ENCODE measurements around the gene OR2AJ1. TPM values are rescaled to one million over a fixed set of nuclear protein-coding genes. Genes with fewer than 3 reads are reported as not detected.

The OR2AJ1 gene
- total RNA-seq, result under 1 TPM in 2 of 8 experiments, not detected in 6; 0.21 to 0.24 TPM

- Histone ChIP-seq H3K4me1 (replicated peaks in 1 of 2) (no peaks in the 10 kb centered on the region), H3K4me3 (no peak within 1 kb of the TSS), H3K27ac (no peak within 1 kb of the TSS)
- ATAC-seq (replicated peaks in 6 of 8), result no peak
- 0 to 100% (median 82%) methylated on average over 2 to 9 of the region's 9 CpGs; no CpG with 5 or more reads in 4 of the 10 experiments for WGBS, 10 experiments
- in situ Hi-C loops (cut with MboI; ENCODE audit: low pct_unique_long_range_greater_than_20kb in 2 of 9, low sequenced_read_pairs in 9 of 9, unreplicated experiment in 9 of 9), result no loop called here
Measured at GRCh38 chr1:247924868-247925267, at the start of gene OR2AJ1. Gene OR2AJ1 (plus strand): TSS chr1:247924889. CDS start chr1:247933769, 8,880 bp downstream.

GRCh38 chr1:247883346-247883745 is 41.3 kb upstream of the OR2AJ1 start:
- WGBS, 10 experiments, result 58 to 90% (median 79%) methylated on average over 2 to 8 of the region's 9 CpGs; no CpG with 5 or more reads in 4 of the 10 experiments
- no peaks in the 10 kb centered on the region for H3K4me1 ChIP-seq (replicated peaks in 1 of 2)
- no peak for ATAC-seq (replicated peaks in 6 of 8)
- in situ Hi-C loops (cut with MboI; ENCODE audit: low pct_unique_long_range_greater_than_20kb in 2 of 9, low sequenced_read_pairs in 9 of 9, unreplicated experiment in 9 of 9), result no loop called here
- H3K4me3 ChIP-seq, result no peak overlapping the region
- H3K27ac ChIP-seq, result no peak overlapping the region

- Histone ChIP-seq H3K4me3 (no peak overlapping the region), H3K27ac (no peak overlapping the region), H3K4me1 (replicated peaks in 1 of 2) (no peaks in the 10 kb centered on the region)
- 33 to 93% (median 84%) methylated on average over 1 to 10 of the region's 10 CpGs for WGBS, 10 experiments
- no peak for ATAC-seq (replicated peaks in 6 of 8)
- in situ Hi-C loops (cut with MboI; ENCODE audit: low pct_unique_long_range_greater_than_20kb in 2 of 9, low sequenced_read_pairs in 9 of 9, unreplicated experiment in 9 of 9), result no loop called here
Measured at GRCh38 chr1:247884797-247885413, 39.8 kb upstream of the OR2AJ1 start.

GRCh38 chr1:247895163-247895637 is 29.5 kb upstream of the OR2AJ1 start, which contains the start of gene OR2W3:
Gene OR2W3 (plus strand): TSS chr1:247895587. CDS start chr1:247895587, 0 bp downstream.
- no peaks in the 10 kb centered on the region for H3K4me1 ChIP-seq (replicated peaks in 1 of 2)
- in situ Hi-C loops (cut with MboI; ENCODE audit: low pct_unique_long_range_greater_than_20kb in 2 of 9, low sequenced_read_pairs in 9 of 9, unreplicated experiment in 9 of 9), result no loop called here
- no peak within 1 kb of the TSS for H3K4me3 ChIP-seq
- 0 to 88% (median 21%) methylated on average over 1 to 2 of the region's 2 CpGs; no CpG with 5 or more reads in 2 of the 10 experiments for WGBS, 10 experiments
- ATAC-seq (replicated peaks in 6 of 8), result no peak
- H3K27ac ChIP-seq, result no peak within 1 kb of the TSS

GRCh38 chr1:247895976-247896375 is 28.7 kb upstream of the OR2AJ1 start:
- H3K4me1 ChIP-seq (replicated peaks in 1 of 2), result no peaks in the 10 kb centered on the region
- H3K27ac ChIP-seq, result no peak overlapping the region
- H3K4me3 ChIP-seq, result no peak overlapping the region
- in situ Hi-C loops (cut with MboI; ENCODE audit: low pct_unique_long_range_greater_than_20kb in 2 of 9, low sequenced_read_pairs in 9 of 9, unreplicated experiment in 9 of 9), result no loop called here
- WGBS, 10 experiments, result 33 to 100% (median 74%) methylated on average over 2 to 13 of the region's 14 CpGs; no CpG with 5 or more reads in 4 of the 10 experiments
- ATAC-seq (replicated peaks in 6 of 8), result no peak

GRCh38 chr1:247904122-247904521 is 20.6 kb upstream of the OR2AJ1 start:
- in situ Hi-C loops (cut with MboI; ENCODE audit: low pct_unique_long_range_greater_than_20kb in 2 of 9, low sequenced_read_pairs in 9 of 9, unreplicated experiment in 9 of 9), result no loop called here
- Histone ChIP-seq H3K27ac (no peak overlapping the region), H3K4me1 (replicated peaks in 1 of 2) (no peaks in the 10 kb centered on the region), H3K4me3 (no peak overlapping the region)
- WGBS, 10 experiments, result 0 to 73% (median 41%) methylated on average over 2 to 6 of the region's 6 CpGs
- no peak for ATAC-seq (replicated peaks in 6 of 8)

GRCh38 chr1:247905181-247905580 is 19.5 kb upstream of the OR2AJ1 start:
- in situ Hi-C loops (cut with MboI; ENCODE audit: low pct_unique_long_range_greater_than_20kb in 2 of 9, low sequenced_read_pairs in 9 of 9, unreplicated experiment in 9 of 9), result no loop called here
- no peak for ATAC-seq (replicated peaks in 6 of 8)

GRCh38 chr1:247905910-247906503 is 18.7 kb upstream of the OR2AJ1 start:
- ATAC-seq (replicated peaks in 6 of 8), result peak in 1 of 8 experiments; percentile 50
- H3K4me1 ChIP-seq (replicated peaks in 1 of 2), result no peaks in the 10 kb centered on the region
- in situ Hi-C loops (cut with MboI; ENCODE audit: low pct_unique_long_range_greater_than_20kb in 2 of 9, low sequenced_read_pairs in 9 of 9, unreplicated experiment in 9 of 9), result no loop called here
- WGBS, 10 experiments, result 17 to 81% (median 64%) methylated on average over 1 to 8 of the region's 9 CpGs; no CpG with 5 or more reads in 1 of the 10 experiments
- no peak overlapping the region for H3K4me3 ChIP-seq
- no peak overlapping the region for H3K27ac ChIP-seq

More at GRCh38 chr1:247905181-247905580, 19.5 kb upstream of the OR2AJ1 start:
- 53 to 93% (median 85%) methylated on average over 1 to 12 of the region's 13 CpGs; no CpG with 5 or more reads in 3 of the 10 experiments for WGBS, 10 experiments
- H3K27ac ChIP-seq, result no peak overlapping the region
- H3K4me1 ChIP-seq (replicated peaks in 1 of 2), result no peaks in the 10 kb centered on the region
- no peak overlapping the region for H3K4me3 ChIP-seq

- peak in 3 of 8 experiments; percentile 95 to 99 (median 99) for ATAC-seq (replicated peaks in 6 of 8)
- WGBS, 10 experiments, result 2 to 88% (median 51%) methylated on average over 1 to 7 of the region's 7 CpGs
- H3K27ac ChIP-seq, result no peak overlapping the region
- no peak overlapping the region for H3K4me3 ChIP-seq
- H3K4me1 ChIP-seq (replicated peaks in 1 of 2), result no peaks in the 10 kb centered on the region
- in situ Hi-C loops (cut with MboI; ENCODE audit: low pct_unique_long_range_greater_than_20kb in 2 of 9, low sequenced_read_pairs in 9 of 9, unreplicated experiment in 9 of 9), result no loop called here
Measured at GRCh38 chr1:247906504-247907047, 18.1 kb upstream of the OR2AJ1 start.

GRCh38 chr1:247908766-247909165 is 15.9 kb upstream of the OR2AJ1 start:
- WGBS, 10 experiments, result 0 to 70% (median 55%) methylated on average over 1 to 5 of the region's 5 CpGs
- H3K4me3 ChIP-seq, result no peak overlapping the region
- in situ Hi-C loops (cut with MboI; ENCODE audit: low pct_unique_long_range_greater_than_20kb in 2 of 9, low sequenced_read_pairs in 9 of 9, unreplicated experiment in 9 of 9), result no loop called here
- no peaks in the 10 kb centered on the region for H3K4me1 ChIP-seq (replicated peaks in 1 of 2)
- ATAC-seq (replicated peaks in 6 of 8), result no peak
- H3K27ac ChIP-seq, result no peak overlapping the region

- no peaks in the 10 kb centered on the region for H3K4me1 ChIP-seq (replicated peaks in 1 of 2)
- 0 to 77% (median 39%) methylated on average over 1 to 2 of the region's 2 CpGs; no CpG with 5 or more reads in 2 of the 10 experiments for WGBS, 10 experiments
- ATAC-seq (replicated peaks in 6 of 8), result no peak
- in situ Hi-C loops (cut with MboI; ENCODE audit: low pct_unique_long_range_greater_than_20kb in 2 of 9, low sequenced_read_pairs in 9 of 9, unreplicated experiment in 9 of 9), result no loop called here
- no peak overlapping the region for H3K4me3 ChIP-seq
- no peak overlapping the region for H3K27ac ChIP-seq
Measured at GRCh38 chr1:247913786-247914185, 10.9 kb upstream of the OR2AJ1 start.

GRCh38 chr1:247914941-247915662 is 9.6 kb upstream of the OR2AJ1 start:
- Histone ChIP-seq H3K4me1 (replicated peaks in 1 of 2) (no peaks in the 10 kb centered on the region), H3K4me3 (no peak overlapping the region), H3K27ac (no peak overlapping the region)
- 0 to 56% (median 33%) methylated on average over 1 to 4 of the region's 4 CpGs; no CpG with 5 or more reads in 3 of the 10 experiments for WGBS, 10 experiments
- ATAC-seq (replicated peaks in 6 of 8), result no peak
- in situ Hi-C loops (cut with MboI; ENCODE audit: low pct_unique_long_range_greater_than_20kb in 2 of 9, low sequenced_read_pairs in 9 of 9, unreplicated experiment in 9 of 9), result no loop called here

GRCh38 chr1:247919952-247920351 is 4.7 kb upstream of the OR2AJ1 start, which contains the start of gene OR2T8:
Gene OR2T8 (plus strand): TSS chr1:247920252. CDS start chr1:247921018, 766 bp downstream.
- Histone ChIP-seq H3K27ac (no peak within 1 kb of the TSS), H3K4me1 (replicated peaks in 1 of 2) (no peaks in the 10 kb centered on the region), H3K4me3 (no peak within 1 kb of the TSS)
- in situ Hi-C loops (cut with MboI; ENCODE audit: low pct_unique_long_range_greater_than_20kb in 2 of 9, low sequenced_read_pairs in 9 of 9, unreplicated experiment in 9 of 9), result no loop called here
- no peak for ATAC-seq (replicated peaks in 6 of 8)
- WGBS, 10 experiments, result 22 to 86% (median 60%) methylated on average over 1 to 2 of the region's 2 CpGs; no CpG with 5 or more reads in 2 of the 10 experiments

Measured in motor neuron (in vitro differentiated cells).